Panc1 (cell line): Measurements from ENCODE around the gene EEF1AKMT3.

ENCODE experiments used
- CTCF ChIP-seq: fragments of 450-650 bp; IDR thresholded peaks from 2 replicates; pipeline ENCODE4 v1.5.1; 2017; ENCODE audit warnings: mild to moderate bottlenecking
- TCF7L2 ChIP-seq: IDR thresholded peaks from 2 replicates; pipeline ENCODE4 v1.6.1; 2011; ENCODE audit warnings: mild to moderate bottlenecking, low read depth, low read length, inconsistent platforms

DNA sequence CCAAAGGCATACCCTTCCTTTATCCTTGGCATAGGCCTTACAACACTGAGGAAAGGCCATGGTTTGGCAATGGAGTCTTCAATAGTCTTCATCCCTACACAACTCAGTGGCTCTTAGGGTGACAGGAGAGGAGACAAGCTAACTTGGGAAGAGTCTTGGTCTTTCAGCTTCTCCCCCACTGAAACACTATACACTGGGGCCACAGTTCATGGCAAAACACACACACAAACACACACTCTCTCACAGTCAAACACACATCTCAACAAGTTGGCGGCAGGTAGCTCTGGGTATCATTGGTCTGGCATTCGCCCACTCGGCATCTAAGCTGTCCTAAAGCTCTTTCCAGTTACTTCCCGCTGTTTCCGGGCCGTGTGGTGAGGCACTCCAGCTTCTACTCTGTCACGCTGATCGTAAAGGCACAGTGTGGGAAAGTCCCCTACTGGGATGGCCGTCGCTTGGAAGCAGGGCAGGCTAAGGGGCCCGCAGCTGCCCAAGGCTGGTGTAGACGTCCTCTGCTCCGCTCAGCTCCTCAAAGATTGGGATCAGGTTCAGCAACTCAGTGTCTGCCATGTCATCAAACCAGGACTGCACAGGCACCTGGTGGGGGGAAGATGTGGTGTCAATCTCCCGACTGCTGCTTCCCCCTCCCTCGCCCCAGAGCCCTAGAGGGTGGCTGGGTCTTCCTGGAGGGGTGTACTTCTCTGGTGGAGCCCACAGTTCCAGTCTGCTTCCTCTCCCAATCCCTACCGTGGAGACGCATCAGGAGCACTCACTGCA, 50.9 kb downstream of the EEF1AKMT3 start:
- no peak for TF ChIP-seq CTCF
- no peak for TF ChIP-seq TCF7L2
